H1 (cell line): ENCODE results near the gene NAP1L1. TPM values are rescaled to one million over a fixed set of nuclear protein-coding genes. Genes with fewer than 3 reads are reported as not detected.

Experiments used
- CTCF ChIA-PET: fragments of 300-600 bp; sonication (Branson Sonifier 250); formaldehyde crosslinking; loops from one replicate; lab custom pipeline; 2021; ENCODE audit not compliant: partially characterized antibody; lab: Charles Lee
- POLR2A ChIA-PET: fragments of 300-600 bp; sonication (Branson Sonifier 250); formaldehyde crosslinking; loops from one replicate; lab custom pipeline; 2021; ENCODE audit warnings: inconsistent platforms; ENCODE audit not compliant: partially characterized antibody; lab: Charles Lee
- DNase-seq, 2 experiments: peaks; one replicate each; pipeline versions ENCODE4 v3.0.0 to v3.0.0-alpha.2; 2010 to 2022; ENCODE audit warnings: low spot score in 2 of 2, low read depth in 1 of 2, mixed read lengths in 1 of 2
- FAIRE-seq: peaks from 2 replicates; lab custom pipeline; 2011; peaks lifted over from hg19 to GRCh38; lab: Jason Lieb, UNC
- H2AFZ ChIP-seq: 2 replicates; pipeline ENCODE4 v1.8.1; 2012; ENCODE audit warnings: low read length, inconsistent platforms
- H2AK5ac ChIP-seq: 2 replicates; pipeline ENCODE4 v1.6.1; 2013; ENCODE audit warnings: low read depth, low read length
- H2BK120ac ChIP-seq: replicated peaks from 2 replicates; pipeline ENCODE3; 2013; ENCODE audit warnings: low read depth, low read length, inconsistent platforms
- H2BK12ac ChIP-seq: 2 replicates; pipeline ENCODE4 v1.6.1; 2013; ENCODE audit warnings: low read depth, low read length
- H2BK15ac ChIP-seq: 2 replicates; pipeline ENCODE4 v1.6.1; 2013; ENCODE audit warnings: low read length
- H2BK20ac ChIP-seq: 2 replicates; pipeline ENCODE4 v1.6.1; 2013; ENCODE audit warnings: low read length
- H2BK5ac ChIP-seq: 2 replicates; pipeline ENCODE4 v1.6.1; 2013; ENCODE audit warnings: low read depth, low read length
- H3K14ac ChIP-seq: 2 replicates; pipeline ENCODE4 v1.6.1; 2013; ENCODE audit warnings: inconsistent platforms; ENCODE audit not compliant: insufficient read length
- H3K18ac ChIP-seq: 2 replicates; pipeline ENCODE4 v1.6.1; 2013; ENCODE audit warnings: low read length; ENCODE audit errors: extremely low read depth
- H3K23ac ChIP-seq: 2 replicates; pipeline ENCODE4 v1.6.1; 2013; ENCODE audit warnings: inconsistent platforms; ENCODE audit not compliant: insufficient read length
- H3K23me2 ChIP-seq: 2 replicates; pipeline ENCODE4 v1.6.1; 2013; ENCODE audit warnings: low read depth, low read length
- H3K27ac ChIP-seq: 2 replicates; pipeline ENCODE4 v1.6.1; 2011; ENCODE audit warnings: low read depth, low read length, inconsistent platforms
- H3K27me3 ChIP-seq, 4 experiments: replicated peaks in 1 of 4; 1 replicate in 1 of 4; 2 replicates in 3 of 4; pipeline versions ENCODE4 v1.6.1 to v1.8.1; 2011 to 2013; ENCODE audit warnings: low read length in 3 of 4, mild to moderate bottlenecking in 3 of 4, inconsistent platforms in 2 of 4, mixed read lengths in 2 of 4, moderate library complexity in 1 of 4; ENCODE audit not compliant: control insufficient read depth in 3 of 4, insufficient read depth in 3 of 4; ENCODE audit errors: extremely low read depth in 1 of 4
- H3K36me3 ChIP-seq, 4 experiments: 2 replicates each; pipeline versions ENCODE4 v1.6.1 to v1.8.1; 2011 to 2013; ENCODE audit warnings: mild to moderate bottlenecking in 4 of 4, low read length in 3 of 4, moderate library complexity in 2 of 4, control low read depth in 1 of 4, inconsistent platforms in 1 of 4; ENCODE audit not compliant: insufficient read depth in 4 of 4, control insufficient read depth in 2 of 4
- H3K4ac ChIP-seq: replicated peaks from 2 replicates; pipeline ENCODE3; 2013; ENCODE audit warnings: low read length, low read depth, mixed read lengths, inconsistent platforms; ENCODE audit not compliant: insufficient read length
- H3K4me1 ChIP-seq, 4 experiments: replicated peaks in 1 of 4; 1 replicate in 1 of 4; 2 replicates in 3 of 4; pipeline versions ENCODE4 v1.6.1 to v1.8.1; 2011 to 2013; ENCODE audit warnings: low read length in 3 of 4, inconsistent platforms in 2 of 4, mixed read lengths in 1 of 4; ENCODE audit not compliant: insufficient read depth in 4 of 4, control insufficient read depth in 3 of 4
- H3K4me2 ChIP-seq, 2 experiments: 2 replicates each; pipeline versions ENCODE4 v1.6.1 to v1.8.1; 2011 to 2013; ENCODE audit warnings: low read depth in 2 of 2, low read length in 2 of 2, control low read depth in 1 of 2, inconsistent platforms in 1 of 2, mild to moderate bottlenecking in 1 of 2; ENCODE audit not compliant: insufficient read depth in 1 of 2
- H3K4me3 ChIP-seq, 4 experiments: fragments of 200-600, 300-600 bp in 1 of 4; sonication (generic), shearing (Covaris generic), sonication (Bioruptor Twin) in 1 of 4; 2 replicates each; pipeline versions ENCODE4 v1.5.1 to v1.8.1; 2011 to 2016; ENCODE audit warnings: low read length in 4 of 4, low read depth in 3 of 4, control low read depth in 2 of 4, inconsistent platforms in 2 of 4, mild to moderate bottlenecking in 2 of 4, mixed read lengths in 1 of 4, moderate library complexity in 1 of 4; ENCODE audit not compliant: insufficient read depth in 2 of 4; ENCODE audit errors: extremely low read depth in 1 of 4
- H3K56ac ChIP-seq: replicated peaks from 2 replicates; pipeline ENCODE3; 2013; ENCODE audit warnings: low read depth, mild to moderate bottlenecking, mixed read lengths, low read length, inconsistent platforms; ENCODE audit not compliant: insufficient read length
- H3K79me1 ChIP-seq: 2 replicates; pipeline ENCODE4 v1.6.1; 2013; ENCODE audit warnings: low read depth, low read length, control low read depth
- H3K79me2 ChIP-seq, 2 experiments: 2 replicates each; pipeline versions ENCODE4 v1.6.1 to v1.8.1; 2012 to 2013; ENCODE audit warnings: low read length in 2 of 2, mild to moderate bottlenecking in 2 of 2, inconsistent platforms in 1 of 2; ENCODE audit not compliant: insufficient read depth in 2 of 2, control insufficient read depth in 1 of 2
- H3K9ac ChIP-seq, 4 experiments: replicated peaks in 1 of 4; 1 replicate in 1 of 4; 2 replicates in 3 of 4; pipeline versions ENCODE4 v1.6.1 to v1.8.1; 2011 to 2013; ENCODE audit warnings: low read depth in 3 of 4, low read length in 3 of 4, control low read depth in 2 of 4, mild to moderate bottlenecking in 2 of 4, moderate library complexity in 2 of 4, inconsistent platforms in 1 of 4; ENCODE audit errors: extremely low read depth in 1 of 4
- H3K9me3 ChIP-seq, 2 experiments: 2 replicates each; pipeline versions ENCODE4 v1.6.1 to v1.8.1; 2012 to 2013; ENCODE audit warnings: mild to moderate bottlenecking in 2 of 2, moderate library complexity in 2 of 2, control low read depth in 1 of 2, inconsistent platforms in 1 of 2, low read depth in 1 of 2, low read length in 1 of 2, mixed read lengths in 1 of 2; ENCODE audit not compliant: insufficient read depth in 2 of 2
- H4K20me1 ChIP-seq, 2 experiments: replicated peaks in 1 of 2; 2 replicates each; pipeline versions ENCODE3 to v1.8.1; 2011 to 2013; ENCODE audit warnings: inconsistent platforms in 2 of 2, low read length in 2 of 2, mild to moderate bottlenecking in 1 of 2; ENCODE audit not compliant: insufficient read depth in 2 of 2, control insufficient read depth in 1 of 2
- H4K5ac ChIP-seq: 2 replicates; pipeline ENCODE4 v1.6.1; 2013; ENCODE audit warnings: low read length, low read depth, mixed read lengths, inconsistent platforms; ENCODE audit not compliant: insufficient read length
- H4K8ac ChIP-seq: 2 replicates; pipeline ENCODE4 v1.8.0; 2013; ENCODE audit warnings: mild to moderate bottlenecking, moderate library complexity, low read length, inconsistent platforms; ENCODE audit not compliant: insufficient read depth; ENCODE audit errors: extremely low read depth
- H4K91ac ChIP-seq: replicated peaks from 2 replicates; pipeline ENCODE3; 2013; ENCODE audit warnings: low read length, mixed read lengths, inconsistent platforms; ENCODE audit not compliant: insufficient read length
- ASH2L ChIP-seq: fragments of 200-600, 300-600 bp; sonication (generic); IDR thresholded peaks from one replicate; pipeline ENCODE4 v1.7.1; 2017; ENCODE audit warnings: low read length
- BACH1 ChIP-seq: IDR thresholded peaks from 2 replicates; pipeline ENCODE4 v1.6.1; 2012; ENCODE audit warnings: low read length, improper control_type of control experiment
- CREB1 ChIP-seq: IDR thresholded peaks from 2 replicates; pipeline ENCODE4 v1.6.1; 2012; ENCODE audit warnings: inconsistent platforms
- GABPA ChIP-seq: IDR thresholded peaks from 2 replicates; pipeline ENCODE4 v1.6.1; 2011; ENCODE audit warnings: mild to moderate bottlenecking, low read length, moderate library complexity, borderline replicate concordance; ENCODE audit not compliant: insufficient read depth
- HDAC6 ChIP-seq: IDR thresholded peaks from one replicate; pipeline ENCODE4 v1.7.1; 2012; ENCODE audit warnings: low read depth, mild to moderate bottlenecking, inconsistent platforms, low read length, moderate library complexity
- KDM1A ChIP-seq: fragments of 200-600, 300-600 bp; sonication (generic); IDR thresholded peaks from 2 replicates; pipeline ENCODE4 v1.7.1; 2016; ENCODE audit warnings: mild to moderate bottlenecking, low read length, borderline replicate concordance
- MAX ChIP-seq: IDR thresholded peaks from 2 replicates; pipeline ENCODE4 v1.6.1; 2012; ENCODE audit warnings: inconsistent platforms
- POU5F1 ChIP-seq: IDR thresholded peaks from 2 replicates; pipeline ENCODE4 v1.6.1; 2011; ENCODE audit warnings: low read depth, mild to moderate bottlenecking, low read length, moderate library complexity
- RAD21 ChIP-seq, 2 experiments: IDR thresholded peaks in 1 of 2; conservative IDR thresholded peaks in 1 of 2; 2 replicates each; pipeline ENCODE4 v1.6.1; 2011; ENCODE audit warnings: low read depth in 2 of 2, low read length in 2 of 2, improper control_type of control experiment in 1 of 2, inconsistent platforms in 1 of 2, mild to moderate bottlenecking in 1 of 2, moderate library complexity in 1 of 2
- RXRA ChIP-seq: IDR thresholded peaks from 2 replicates; pipeline ENCODE4 v1.6.1; 2011; ENCODE audit warnings: low read depth, mild to moderate bottlenecking, low read length, moderate library complexity; ENCODE audit not compliant: insufficient read depth
- SP4 ChIP-seq: IDR thresholded peaks from 2 replicates; pipeline ENCODE4 v1.6.1; 2012; ENCODE audit warnings: low read length, inconsistent platforms
- SRF ChIP-seq: IDR thresholded peaks from 2 replicates; pipeline ENCODE4 v1.6.1; 2011; ENCODE audit warnings: mild to moderate bottlenecking, low read depth, low read length, moderate library complexity
- ZNF274 ChIP-seq: IDR thresholded peaks from 2 replicates; pipeline ENCODE4 v1.7.0; 2012; ENCODE audit warnings: low read length, borderline replicate concordance; ENCODE audit errors: extremely low read depth
- WGBS, 2 experiments: shearing (Covaris generic) in 1 of 2; methylation state at CpG; one replicate each; pipeline versions ENCODE4 v1.1.6 to v1.1.7; 2013 to 2015; ENCODE audit warnings: low lambda C conversion rate in 2 of 2, mixed read lengths in 2 of 2, inconsistent platforms in 1 of 2, low coverage in 1 of 2, missing lambda C conversion rate in 1 of 2; ENCODE audit not compliant: insufficient replicate concordance in 2 of 2, insufficient coverage in 1 of 2, insufficient read length in 1 of 2; ENCODE audit errors: extremely low coverage in 1 of 2, missing lambda C conversion rate in 1 of 2; 5-methylcytosine and 5-hydroxymethylcytosine counted together
- polyA plus RNA-seq, 7 experiments: library from polyadenylated mRNA; depleted of rRNA in 3 of 7; stranded (reverse) in 5 of 7; unstranded in 2 of 7; fragments of >200 nt in 5 of 7; fragments of 200-250 nt in 2 of 7; gene quantifications; 1 replicate in 5 of 7; 2 replicates in 1 of 7; 4 replicates in 1 of 7; pipeline versions ENCODE4 v1.2.1 to v1.2.3, GENCODE V29; 2011 to 2013; ENCODE audit warnings: missing spikeins in 2 of 7, mixed read lengths in 2 of 7
- total RNA-seq: library from RNA; stranded (reverse); fragmentation: NEBNext Ultra II Directional; extraction: Animal tissue kit (Norgen Biotek cat#: 25700); gene quantifications from 2 replicates; pipeline ENCODE4 v1.2.1, GENCODE V29; 2021

The NAP1L1 gene
- total and polyA plus RNA-seq, 2 of the 8 experiments (the other 6 are each of a cell fraction or from before 2014, with no cell fraction given) = 202 to 1,159 TPM

GRCh38 chr12:76028571-76029277, 55.8 kb downstream of the NAP1L1 start:
- Histone ChIP-seq H3K4me3 (peak overlapping the region; percentile 89 to 94 (median 92); a peak in 7 of 8 replicates), H2BK15ac (no peak overlapping the region), H3K79me1 (peaks cover 4% of the 10 kb centered on the region), H3K9ac (peak overlapping the region in 1 of 4 experiments; percentile 54; a peak in 3 of 7 replicates), H4K5ac (no peak overlapping the region), H3K23me2 (peaks cover 17% of the 10 kb centered on the region), H3K18ac (no peak overlapping the region), H3K27me3 (no peaks in the 10 kb centered on the region; a peak in 1 of 7 replicates), H4K91ac (no peak overlapping the region), H3K79me2 (peaks cover 0 to 36% of the 10 kb centered on the region in 2 experiments; a peak in 2 of 4 replicates), H3K36me3 (peaks cover 0 to 23% (median 0%) of the 10 kb centered on the region in 4 experiments; a peak in 1 of 8 replicates), H2BK12ac (no peak overlapping the region), H4K8ac (no peak overlapping the region), H2BK120ac (no peak overlapping the region), H3K27ac (no peak overlapping the region), H2AK5ac (no peak overlapping the region), H3K9me3 (no peaks in the 10 kb centered on the region), H3K23ac (no peak overlapping the region), H2BK20ac (no peak overlapping the region), H2AFZ (no peak overlapping the region), H3K4me2 (peak overlapping the region; percentile 98 to 99), H3K4me1 (peaks cover 0 to 14% (median 4%) of the 10 kb centered on the region in 4 experiments; a peak in 6 of 7 replicates), H4K20me1 (peaks cover 2 to 4% of the 10 kb centered on the region in 2 experiments), H3K56ac (no peak overlapping the region), H2BK5ac (no peak overlapping the region), H3K14ac (no peak overlapping the region), H3K4ac (no peak overlapping the region)
- ChIA-PET POLR2A (interaction anchor here (1.2 kb wide), 1 partner anchor 12 kb away, joined by 3 read pairs; no protein-coding TSS in a partner anchor), CTCF (interaction anchor here (1.1 kb wide), 1 partner anchor 406 kb away, joined by 4 read pairs; no protein-coding TSS in a partner anchor)
- no peak for FAIRE-seq
- no peak for DNase-seq
- WGBS, 2 experiments = 81% methylated on average over 3 of the region's 3 CpGs; no CpG with 5 or more reads in 1 of the 2 experiments
- no peak for TF ChIP-seq RAD21 (IDR thresholded peaks at IDR 0.05 in 1 of 2, conservative IDR thresholded peaks at IDR 0.05 in 1 of 2; ENCODE audit: low read depth in 2 of 2, low read length in 2 of 2)
- no peak for TF ChIP-seq KDM1A
- no peak for TF ChIP-seq SRF
- TF ChIP-seq SP4 = no peak
- no peak for TF ChIP-seq GABPA
- no peak for TF ChIP-seq ZNF274
- no peak for TF ChIP-seq BACH1
- no peak for TF ChIP-seq RXRA
- TF ChIP-seq MAX = no peak
- TF ChIP-seq ASH2L = no peak
- TF ChIP-seq POU5F1 = no peak
- no peak for TF ChIP-seq HDAC6
- TF ChIP-seq CREB1 = no peak
